Urothelium cell line (cell line): ENCODE data around the gene AKAP6.

Experiments used
- DNase-seq: peaks from one replicate; pipeline ENCODE4 v3.0.0; 2011; ENCODE audit warnings: low spot score, mixed read lengths
- FAIRE-seq: peaks from 2 replicates; lab custom pipeline; 2011; peaks lifted over from hg19 to GRCh38; lab: Jason Lieb, UNC

The AKAP6 gene

DNA sequence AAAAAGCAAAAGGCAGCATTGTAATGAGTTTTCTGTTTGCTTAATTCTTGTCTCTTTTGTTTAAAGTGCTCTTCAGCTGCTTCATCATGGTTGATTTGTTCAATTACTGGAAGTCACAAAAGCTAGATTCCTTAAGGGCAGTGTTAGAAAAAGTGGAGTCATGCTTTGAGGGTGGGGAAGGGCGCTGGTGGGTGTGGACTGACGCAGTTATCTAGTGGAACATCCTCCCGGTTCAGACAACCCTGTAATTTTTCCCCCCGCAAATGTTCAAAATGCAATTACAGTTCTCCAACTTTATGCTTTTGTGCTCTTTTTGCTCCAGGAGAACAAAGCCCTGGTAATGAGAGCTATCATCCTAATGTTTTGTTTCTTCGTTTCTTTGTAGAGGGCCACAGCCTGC, 2.1 kb downstream of the AKAP6 start:
- FAIRE-seq: no peak
- DNase-seq: no peak

- FAIRE-seq: no peak
These were observed 3.6 kb downstream of the AKAP6 start for GRCh38 chr14:32332415-32333316.

GRCh38 chr14:32336702-32337101, 7.6 kb downstream of the AKAP6 start:
- DNase-seq: no peak
- no peak for FAIRE-seq

More at GRCh38 chr14:32332415-32333316, 3.6 kb downstream of the AKAP6 start:
- DNase-seq: no peak

GRCh38 chr14:32337759-32338158, 8.7 kb downstream of the AKAP6 start:
- FAIRE-seq: no peak
- no peak for DNase-seq

GRCh38 chr14:32339188-32339587, 10.1 kb downstream of the AKAP6 start:
- FAIRE-seq (no peak), DNase-seq (no peak)

GRCh38 chr14:32341947-32342846, 13.1 kb downstream of the AKAP6 start:
- no peak for FAIRE-seq
- peak; percentile 35 for DNase-seq

DNA sequence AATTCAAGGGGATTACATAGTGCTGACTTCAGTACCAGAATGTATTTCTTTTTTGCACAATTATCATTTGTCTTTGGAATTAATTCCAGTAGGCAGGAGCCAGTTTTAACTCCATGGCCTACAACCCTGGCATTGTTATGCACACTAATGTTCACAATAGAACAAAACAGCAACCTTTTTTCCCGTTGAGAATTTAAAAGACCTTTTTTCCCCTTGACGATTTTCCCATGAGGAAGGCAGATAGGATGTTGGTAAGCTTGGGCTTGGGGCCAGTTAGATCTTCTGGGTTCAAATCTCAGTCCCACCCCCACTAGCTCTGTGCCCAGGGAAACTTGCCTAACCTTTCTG, 13.7 kb downstream of the AKAP6 start:
- FAIRE-seq (no peak), DNase-seq (no peak)

GRCh38 chr14:32343926-32344430, 14.9 kb downstream of the AKAP6 start:
- DNase-seq: no peak
- no peak for FAIRE-seq

DNA sequence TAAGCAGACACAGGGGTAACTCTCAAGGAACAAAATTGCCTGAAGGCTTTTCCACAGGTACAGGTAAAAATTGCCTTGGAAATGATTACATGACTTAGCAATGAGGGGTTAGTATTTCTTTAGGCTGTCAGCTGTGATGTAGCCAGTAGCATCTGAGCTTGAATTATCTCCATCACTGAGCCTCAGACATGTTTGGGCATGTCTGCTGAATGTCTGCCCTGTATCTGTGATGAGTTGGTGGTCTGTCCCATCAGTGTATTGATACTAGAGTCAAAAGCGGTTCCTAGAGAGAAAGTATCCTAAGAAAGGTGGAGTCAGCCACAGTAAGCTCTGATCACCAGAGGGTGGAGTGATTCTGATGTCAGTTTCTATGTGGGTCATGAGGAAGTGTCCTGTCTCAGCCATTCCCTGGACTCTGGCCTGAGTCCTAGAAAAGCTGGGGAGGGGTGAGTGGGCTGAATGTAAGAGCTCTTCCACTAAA, 16.3 kb downstream of the AKAP6 start:
- FAIRE-seq: no peak

DNA sequence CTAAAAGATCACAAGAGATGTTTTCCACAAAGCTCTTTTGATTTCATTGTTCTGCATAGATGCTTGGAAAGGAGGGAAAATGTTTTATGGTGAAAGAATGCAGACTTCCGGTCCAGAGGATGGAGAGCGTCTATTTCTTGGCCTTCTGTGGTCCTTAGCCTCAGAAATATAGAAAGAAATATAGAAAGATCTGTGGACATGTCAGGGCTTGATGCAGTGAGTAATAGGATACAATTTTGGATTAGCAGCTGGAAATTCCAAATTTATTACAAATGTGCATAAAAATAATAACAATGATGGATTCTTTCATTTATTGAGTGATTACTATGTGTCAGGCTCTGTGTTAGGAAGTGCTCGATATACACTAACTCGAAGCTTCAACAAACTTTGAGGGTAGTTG, 20.2 kb downstream of the AKAP6 start:
- FAIRE-seq (no peak), DNase-seq (no peak)

More for the DNA sequence above, 16.3 kb downstream of the AKAP6 start:
- no peak for DNase-seq

GRCh38 chr14:32350020-32350419, 20.9 kb downstream of the AKAP6 start:
- FAIRE-seq (no peak), DNase-seq (no peak)

GRCh38 chr14:32352631-32353030, 23.5 kb downstream of the AKAP6 start:
- FAIRE-seq (no peak), DNase-seq (no peak)

DNA sequence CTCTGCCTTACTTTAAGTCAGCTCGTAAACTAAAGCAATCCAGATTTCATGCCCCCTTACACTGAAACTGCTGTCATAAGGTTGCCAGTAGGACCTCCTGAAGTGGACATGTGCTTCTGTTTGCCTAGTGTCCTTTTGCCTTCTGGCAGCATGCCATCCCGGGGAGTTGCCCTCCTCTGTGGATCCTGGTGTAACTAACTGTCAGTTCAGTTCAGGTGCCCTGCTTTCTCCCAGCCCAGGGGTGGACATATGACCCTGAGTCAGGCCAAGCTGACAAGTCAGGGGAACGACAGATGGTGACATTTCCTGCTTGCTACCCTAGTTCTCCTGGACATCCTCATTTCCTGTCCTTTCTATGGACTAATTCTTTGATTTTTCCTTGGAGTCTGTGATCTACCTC, 25.6 kb downstream of the AKAP6 start:
- DNase-seq (no peak), FAIRE-seq (no peak)

- FAIRE-seq (no peak), DNase-seq (no peak)
These were observed 29.7 kb downstream of the AKAP6 start for GRCh38 chr14:32358781-32359180.

DNA sequence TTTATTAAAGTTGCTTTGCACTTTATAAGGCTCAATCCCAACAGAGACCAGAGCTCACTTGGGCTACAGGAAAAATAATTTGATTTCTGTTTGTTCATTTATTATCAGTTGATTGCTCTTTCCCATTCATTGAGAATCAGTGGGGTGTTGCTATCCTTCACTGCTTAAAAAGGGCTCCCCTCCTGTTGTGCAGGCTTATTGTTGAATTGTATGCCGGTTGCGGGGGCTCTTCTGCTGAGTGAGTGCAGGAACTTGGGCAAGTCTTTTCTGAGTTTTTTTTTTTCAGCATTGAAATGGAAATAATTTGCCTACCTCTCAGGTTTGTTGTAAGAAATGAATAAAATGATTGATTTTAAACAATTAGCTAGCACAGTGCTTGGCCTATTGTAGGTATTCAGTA, 32.6 kb downstream of the AKAP6 start:
- no peak for FAIRE-seq
- no peak for DNase-seq

- DNase-seq (no peak), FAIRE-seq (no peak)
These were observed 34.7 kb downstream of the AKAP6 start for GRCh38 chr14:32363761-32364160.

DNA sequence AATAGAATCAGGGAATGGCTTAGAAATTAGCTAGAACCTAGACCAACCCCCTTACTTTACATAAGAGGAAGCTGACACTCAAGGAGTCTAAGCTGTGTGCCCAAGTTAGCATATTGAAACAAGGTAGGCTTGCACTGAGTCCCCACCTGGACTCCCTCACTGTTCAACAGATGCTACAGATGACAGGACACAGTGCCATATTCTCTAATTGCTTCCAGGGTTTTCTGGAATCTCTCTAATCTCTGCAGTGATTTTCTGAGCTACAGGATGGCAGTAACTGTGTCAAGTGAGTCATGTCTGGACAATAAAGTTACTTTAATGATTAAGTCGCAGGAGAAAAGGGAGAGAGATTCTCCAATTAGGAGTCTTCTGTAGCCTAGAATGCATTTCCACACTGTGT, 35.8 kb downstream of the AKAP6 start:
- no peak for DNase-seq
- FAIRE-seq: no peak

DNA sequence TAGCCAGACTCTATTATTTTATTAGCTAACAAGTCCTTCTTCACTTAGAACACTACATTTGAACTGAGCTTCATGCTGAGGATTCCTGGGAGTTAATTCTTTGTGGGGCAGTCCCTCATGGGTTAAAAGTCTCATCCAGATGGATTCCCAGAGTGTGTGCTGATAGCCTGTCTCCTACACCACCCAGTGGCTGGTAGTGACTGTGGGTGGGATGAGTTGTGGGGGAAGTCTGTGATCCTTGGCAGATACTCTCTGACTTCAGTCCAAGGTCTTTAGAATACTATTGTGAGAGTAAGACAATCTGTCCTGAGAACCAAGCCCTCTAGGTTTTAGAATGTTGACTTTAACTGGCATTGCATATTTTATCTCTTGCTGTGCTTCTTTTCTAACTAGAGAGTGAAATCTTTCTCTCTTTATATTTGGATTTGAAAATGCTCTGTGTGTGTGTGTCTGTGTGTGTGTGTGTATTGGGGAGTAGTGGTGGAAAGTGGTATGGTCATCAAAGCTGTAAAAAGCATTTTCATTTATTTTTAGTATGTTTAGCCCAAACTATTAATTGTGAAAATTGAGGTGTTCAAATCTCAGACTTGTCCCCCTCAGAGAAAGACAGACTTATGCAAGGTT, 37.3 kb downstream of the AKAP6 start:
- no peak for FAIRE-seq
- DNase-seq: no peak

- no peak for DNase-seq
- FAIRE-seq: no peak
These were observed 37.9 kb downstream of the AKAP6 start for GRCh38 chr14:32366986-32367385.

GRCh38 chr14:32367516-32367915, 38.4 kb downstream of the AKAP6 start:
- DNase-seq (no peak), FAIRE-seq (no peak)

GRCh38 chr14:32368107-32368506, 39.0 kb downstream of the AKAP6 start:
- DNase-seq (no peak), FAIRE-seq (no peak)
